ENCODE data around the gene SLC25A48.

DNA sequence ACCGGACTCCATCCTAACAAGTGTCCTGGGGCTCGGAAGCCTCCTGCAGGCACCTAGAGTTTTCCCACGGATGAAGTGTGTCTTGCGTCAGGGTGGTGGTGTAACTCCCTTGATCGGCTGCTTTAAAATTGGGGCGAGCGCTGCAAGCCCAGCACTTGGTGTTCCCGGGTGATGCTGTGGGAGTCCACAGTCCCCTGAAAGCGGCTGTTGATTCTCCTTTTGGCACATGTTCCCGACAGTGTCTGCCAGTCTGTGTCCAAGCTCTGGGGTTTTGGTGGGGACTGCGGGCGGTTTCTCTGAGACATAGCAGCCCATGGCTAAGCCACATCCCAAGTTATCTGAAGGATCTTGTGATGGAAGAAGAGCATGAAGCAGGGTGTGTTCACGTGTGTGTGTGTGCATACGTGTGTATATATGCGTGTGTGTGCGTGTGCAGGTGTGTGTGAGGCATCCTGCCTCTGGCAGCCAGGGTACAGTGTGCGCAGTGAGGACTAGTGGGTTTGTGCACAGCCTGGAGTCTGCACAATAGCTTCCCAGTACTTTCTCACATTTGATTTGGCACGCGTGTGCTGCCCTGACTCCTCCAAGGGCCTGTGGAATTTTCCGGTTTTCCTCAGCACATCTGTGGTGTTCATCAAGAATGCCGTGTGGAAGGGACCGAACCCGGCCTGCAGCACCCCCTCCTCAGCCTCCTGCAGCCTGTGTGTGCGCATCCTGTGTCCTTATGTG lies 16.9 kb downstream of the SLC25A48 start:
- TF ChIP-seq, protein P1, sequence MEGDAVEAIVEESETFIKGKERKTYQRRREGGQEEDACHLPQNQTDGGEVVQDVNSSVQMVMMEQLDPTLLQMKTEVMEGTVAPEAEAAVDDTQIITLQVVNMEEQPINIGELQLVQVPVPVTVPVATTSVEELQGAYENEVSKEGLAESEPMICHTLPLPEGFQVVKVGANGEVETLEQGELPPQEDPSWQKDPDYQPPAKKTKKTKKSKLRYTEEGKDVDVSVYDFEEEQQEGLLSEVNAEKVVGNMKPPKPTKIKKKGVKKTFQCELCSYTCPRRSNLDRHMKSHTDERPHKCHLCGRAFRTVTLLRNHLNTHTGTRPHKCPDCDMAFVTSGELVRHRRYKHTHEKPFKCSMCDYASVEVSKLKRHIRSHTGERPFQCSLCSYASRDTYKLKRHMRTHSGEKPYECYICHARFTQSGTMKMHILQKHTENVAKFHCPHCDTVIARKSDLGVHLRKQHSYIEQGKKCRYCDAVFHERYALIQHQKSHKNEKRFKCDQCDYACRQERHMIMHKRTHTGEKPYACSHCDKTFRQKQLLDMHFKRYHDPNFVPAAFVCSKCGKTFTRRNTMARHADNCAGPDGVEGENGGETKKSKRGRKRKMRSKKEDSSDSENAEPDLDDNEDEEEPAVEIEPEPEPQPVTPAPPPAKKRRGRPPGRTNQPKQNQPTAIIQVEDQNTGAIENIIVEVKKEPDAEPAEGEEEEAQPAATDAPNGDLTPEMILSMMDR (IDR thresholded peaks at IDR 0.05): no peak
- TF ChIP-seq POLR2AphosphoS5 (IDR thresholded peaks at IDR 0.05): no peak
